ENCODE data around the gene GDF10.

GDF10 gene

GRCh38 chr10:47310090-47310505, 10.1 kb downstream of the GDF10 start:
- Histone ChIP-seq H3K4me3 (ENCODE audit: insufficient read depth in 1 of 2, low read depth in 1 of 2, low read length in 2 of 2) (no peak overlapping the region), H3K23ac (ENCODE audit: low read length in 2 of 2) (no peak overlapping the region), H3K4me2 (ENCODE audit: low read length, poor library complexity, severe bottlenecking) (no peak overlapping the region), H2BK5ac (ENCODE audit: low read depth, low read length, poor library complexity, severe bottlenecking) (no peak overlapping the region), H3K9ac (ENCODE audit: low read length) (no peak overlapping the region), H3K9me3 (ENCODE audit: control insufficient read depth, low read length) (no peaks in the 10 kb centered on the region), H2AFZ (ENCODE audit: low read depth, low read length) (no peak overlapping the region), H4K91ac (ENCODE audit: low read length) (no peak overlapping the region), H3K36me3 (ENCODE audit: control insufficient read depth in 1 of 2, insufficient read depth in 2 of 2, low read depth in 1 of 2, low read length in 2 of 2) (no peaks in the 10 kb centered on the region), H3K27me3 (ENCODE audit: control insufficient read depth in 1 of 2, insufficient read depth in 1 of 2, low read length in 2 of 2) (peaks cover 27 to 76% of the 10 kb centered on the region in 2 experiments), H3K27ac (ENCODE audit: low read length, poor library complexity, severe bottlenecking) (no peak overlapping the region), H3K14ac (ENCODE audit: low read length in 2 of 2) (no peak overlapping the region), H2BK120ac (ENCODE audit: low read depth, low read length) (no peak overlapping the region), H3K79me1 (replicated peaks; ENCODE audit: low read length, poor library complexity, severe bottlenecking) (no peaks in the 10 kb centered on the region), H3K4ac (ENCODE audit: low read depth in 1 of 2, low read length in 2 of 2) (no peak overlapping the region), H3K4me1 (ENCODE audit: control insufficient read depth, insufficient read depth, low read depth, low read length) (no peaks in the 10 kb centered on the region), H2AK5ac (ENCODE audit: low read length, severe bottlenecking) (no peak overlapping the region), H4K8ac (ENCODE audit: low read length) (no peak overlapping the region), H2BK12ac (ENCODE audit: low read length in 2 of 2) (no peak overlapping the region), H3K18ac (ENCODE audit: low read depth in 1 of 2, low read length in 2 of 2) (no peak overlapping the region), H2BK15ac (ENCODE audit: low read depth, poor library complexity, severe bottlenecking) (no peak overlapping the region)
- 96% methylated on average over 37 of the region's 37 CpGs for whole genome bisulfite sequencing
- DNase-seq, result no peak

- Histone ChIP-seq H3K4me3 (ENCODE audit: insufficient read depth in 1 of 2, low read depth in 1 of 2, low read length in 2 of 2) (no peak overlapping the region), H3K9ac (ENCODE audit: low read length) (no peak overlapping the region), H3K18ac (ENCODE audit: low read depth in 1 of 2, low read length in 2 of 2) (no peak overlapping the region), H3K27me3 (ENCODE audit: control insufficient read depth in 1 of 2, insufficient read depth in 1 of 2, low read length in 2 of 2) (peaks cover 19 to 63% of the 10 kb centered on the region in 2 experiments), H3K14ac (ENCODE audit: low read length in 2 of 2) (no peak overlapping the region), H3K23ac (ENCODE audit: low read length in 2 of 2) (no peak overlapping the region), H3K4ac (ENCODE audit: low read depth in 1 of 2, low read length in 2 of 2) (no peak overlapping the region), H3K4me2 (ENCODE audit: low read length, poor library complexity, severe bottlenecking) (no peak overlapping the region), H3K4me1 (ENCODE audit: control insufficient read depth, insufficient read depth, low read depth, low read length) (no peaks in the 10 kb centered on the region), H2AK5ac (ENCODE audit: low read length, severe bottlenecking) (no peak overlapping the region), H3K9me3 (ENCODE audit: control insufficient read depth, low read length) (no peaks in the 10 kb centered on the region), H2BK12ac (ENCODE audit: low read length in 2 of 2) (no peak overlapping the region), H4K8ac (ENCODE audit: low read length) (no peak overlapping the region), H3K79me1 (replicated peaks; ENCODE audit: low read length, poor library complexity, severe bottlenecking) (no peaks in the 10 kb centered on the region), H2AFZ (ENCODE audit: low read depth, low read length) (no peak overlapping the region), H4K91ac (ENCODE audit: low read length) (no peak overlapping the region), H2BK120ac (ENCODE audit: low read depth, low read length) (no peak overlapping the region), H2BK15ac (ENCODE audit: low read depth, poor library complexity, severe bottlenecking) (no peak overlapping the region), H3K27ac (ENCODE audit: low read length, poor library complexity, severe bottlenecking) (no peak overlapping the region), H3K36me3 (ENCODE audit: control insufficient read depth in 1 of 2, insufficient read depth in 2 of 2, low read depth in 1 of 2, low read length in 2 of 2) (no peaks in the 10 kb centered on the region), H2BK5ac (ENCODE audit: low read depth, low read length, poor library complexity, severe bottlenecking) (no peak overlapping the region)
- no peak for DNase-seq
- WGBS, result 72% methylated on average over 10 of the region's 10 CpGs
These were observed 11.4 kb downstream of the GDF10 start for GRCh38 chr10:47311193-47311931.

GRCh38 chr10:47311932-47312662, 12.1 kb downstream of the GDF10 start:
- peaks cover 18 to 56% of the 10 kb centered on the region in 2 experiments for H3K27me3 ChIP-seq (ENCODE audit: control insufficient read depth in 1 of 2, insufficient read depth in 1 of 2, low read length in 2 of 2)
- H2AFZ ChIP-seq (ENCODE audit: low read depth, low read length), result no peak overlapping the region
- H4K91ac ChIP-seq (ENCODE audit: low read length), result no peak overlapping the region
- H2BK120ac ChIP-seq (ENCODE audit: low read depth, low read length), result no peak overlapping the region
- H4K8ac ChIP-seq (ENCODE audit: low read length), result no peak overlapping the region
- no peak overlapping the region for H3K4me2 ChIP-seq (ENCODE audit: low read length, poor library complexity, severe bottlenecking)
- H3K23ac ChIP-seq (ENCODE audit: low read length in 2 of 2), result no peak overlapping the region
- H3K18ac ChIP-seq (ENCODE audit: low read depth in 1 of 2, low read length in 2 of 2), result no peak overlapping the region
- H2AK5ac ChIP-seq (ENCODE audit: low read length, severe bottlenecking), result no peak overlapping the region
- H3K14ac ChIP-seq (ENCODE audit: low read length in 2 of 2), result no peak overlapping the region
- H3K4ac ChIP-seq (ENCODE audit: low read depth in 1 of 2, low read length in 2 of 2), result no peak overlapping the region
- H3K9me3 ChIP-seq (ENCODE audit: control insufficient read depth, low read length), result no peaks in the 10 kb centered on the region
- H3K36me3 ChIP-seq (ENCODE audit: control insufficient read depth in 1 of 2, insufficient read depth in 2 of 2, low read depth in 1 of 2, low read length in 2 of 2), result no peaks in the 10 kb centered on the region
- H2BK15ac ChIP-seq (ENCODE audit: low read depth, poor library complexity, severe bottlenecking), result no peak overlapping the region
- peak; percentile 46 for DNase-seq
- WGBS, result 34% methylated on average over 20 of the region's 20 CpGs
- no peaks in the 10 kb centered on the region for H3K4me1 ChIP-seq (ENCODE audit: control insufficient read depth, insufficient read depth, low read depth, low read length)
- no peak overlapping the region for H2BK5ac ChIP-seq (ENCODE audit: low read depth, low read length, poor library complexity, severe bottlenecking)
- H3K27ac ChIP-seq (ENCODE audit: low read length, poor library complexity, severe bottlenecking), result no peak overlapping the region
- no peak overlapping the region for H3K4me3 ChIP-seq (ENCODE audit: insufficient read depth in 1 of 2, low read depth in 1 of 2, low read length in 2 of 2)
- H3K9ac ChIP-seq (ENCODE audit: low read length), result no peak overlapping the region
- no peak overlapping the region for H2BK12ac ChIP-seq (ENCODE audit: low read length in 2 of 2)
- H3K79me1 ChIP-seq (replicated peaks; ENCODE audit: low read length, poor library complexity, severe bottlenecking), result no peaks in the 10 kb centered on the region

- Histone ChIP-seq H2BK120ac (ENCODE audit: low read depth, low read length) (no peak overlapping the region), H3K79me1 (replicated peaks; ENCODE audit: low read length, poor library complexity, severe bottlenecking) (no peaks in the 10 kb centered on the region), H3K4me1 (ENCODE audit: control insufficient read depth, insufficient read depth, low read depth, low read length) (no peaks in the 10 kb centered on the region), H3K4me3 (ENCODE audit: insufficient read depth in 1 of 2, low read depth in 1 of 2, low read length in 2 of 2) (no peak overlapping the region), H3K4me2 (ENCODE audit: low read length, poor library complexity, severe bottlenecking) (no peak overlapping the region), H4K8ac (ENCODE audit: low read length) (no peak overlapping the region), H2BK15ac (ENCODE audit: low read depth, poor library complexity, severe bottlenecking) (no peak overlapping the region), H3K36me3 (ENCODE audit: control insufficient read depth in 1 of 2, insufficient read depth in 2 of 2, low read depth in 1 of 2, low read length in 2 of 2) (no peaks in the 10 kb centered on the region), H3K9ac (ENCODE audit: low read length) (no peak overlapping the region), H2AK5ac (ENCODE audit: low read length, severe bottlenecking) (no peak overlapping the region), H3K23ac (ENCODE audit: low read length in 2 of 2) (no peak overlapping the region), H2AFZ (ENCODE audit: low read depth, low read length) (no peak overlapping the region), H3K27ac (ENCODE audit: low read length, poor library complexity, severe bottlenecking) (no peak overlapping the region), H3K14ac (ENCODE audit: low read length in 2 of 2) (no peak overlapping the region), H3K27me3 (ENCODE audit: control insufficient read depth in 1 of 2, insufficient read depth in 1 of 2, low read length in 2 of 2) (peaks cover 13 to 50% of the 10 kb centered on the region in 2 experiments), H3K18ac (ENCODE audit: low read depth in 1 of 2, low read length in 2 of 2) (no peak overlapping the region), H2BK5ac (ENCODE audit: low read depth, low read length, poor library complexity, severe bottlenecking) (no peak overlapping the region), H3K9me3 (ENCODE audit: control insufficient read depth, low read length) (no peaks in the 10 kb centered on the region), H3K4ac (ENCODE audit: low read depth in 1 of 2, low read length in 2 of 2) (no peak overlapping the region), H4K91ac (ENCODE audit: low read length) (no peak overlapping the region), H2BK12ac (ENCODE audit: low read length in 2 of 2) (no peak overlapping the region)
- DNase-seq, result no peak
- 71% methylated on average over 7 of the region's 7 CpGs for WGBS
These were observed 12.6 kb downstream of the GDF10 start for GRCh38 chr10:47312663-47312995.

Measured in mesenchymal stem cell (in vitro differentiated cells and primary cell).